ENCODE data around the gene APOBEC3G.
"Not testable (repeated sequence)": the region's sequence is repeated elsewhere in the genome, so short reads cannot be mapped to it uniquely, and the experiment has no call there.

APOBEC3G gene

DNA sequence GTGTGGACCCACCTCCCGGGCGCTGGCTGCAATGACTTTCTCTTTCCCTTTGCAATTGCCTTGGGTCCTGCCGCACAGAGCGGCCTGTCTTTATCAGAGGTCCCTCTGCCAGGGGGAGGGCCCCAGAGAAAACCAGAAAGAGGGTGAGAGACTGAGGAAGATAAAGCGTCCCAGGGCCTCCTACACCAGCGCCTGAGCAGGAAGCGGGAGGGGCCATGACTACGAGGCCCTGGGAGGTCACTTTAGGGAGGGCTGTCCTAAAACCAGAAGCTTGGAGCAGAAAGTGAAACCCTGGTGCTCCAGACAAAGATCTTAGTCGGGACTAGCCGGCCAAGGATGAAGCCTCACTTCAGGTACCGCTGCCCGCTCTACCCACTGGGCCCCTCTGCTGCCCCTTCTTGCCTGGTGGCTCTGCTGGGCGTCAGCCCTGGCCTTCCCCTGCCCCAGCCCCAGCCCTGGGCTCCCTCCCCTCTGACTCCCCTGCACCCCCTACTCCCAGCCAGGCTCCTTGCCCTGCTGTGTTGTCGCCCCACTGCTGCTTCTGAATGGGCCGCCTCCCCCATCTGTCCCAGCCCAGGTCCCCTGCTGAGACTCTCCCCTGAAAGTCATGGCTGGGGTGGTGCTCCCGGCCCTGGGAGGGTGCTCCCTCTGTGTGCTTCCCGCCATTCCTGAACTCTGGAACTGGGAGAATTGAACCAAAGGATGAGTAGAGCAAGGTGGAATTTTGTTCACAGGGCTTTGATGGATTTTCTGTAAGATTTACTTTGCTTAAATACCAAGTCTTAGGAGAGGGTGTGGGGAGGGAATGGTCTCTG, at the start of gene APOBEC3G:
Gene APOBEC3G (plus strand): TSS at position 250 of the 815 bp plus-strand sequence. CDS start 87 bp downstream, at position 337.
- DNase-seq (ENCODE audit: low read depth): not testable (repeated sequence)

DNA sequence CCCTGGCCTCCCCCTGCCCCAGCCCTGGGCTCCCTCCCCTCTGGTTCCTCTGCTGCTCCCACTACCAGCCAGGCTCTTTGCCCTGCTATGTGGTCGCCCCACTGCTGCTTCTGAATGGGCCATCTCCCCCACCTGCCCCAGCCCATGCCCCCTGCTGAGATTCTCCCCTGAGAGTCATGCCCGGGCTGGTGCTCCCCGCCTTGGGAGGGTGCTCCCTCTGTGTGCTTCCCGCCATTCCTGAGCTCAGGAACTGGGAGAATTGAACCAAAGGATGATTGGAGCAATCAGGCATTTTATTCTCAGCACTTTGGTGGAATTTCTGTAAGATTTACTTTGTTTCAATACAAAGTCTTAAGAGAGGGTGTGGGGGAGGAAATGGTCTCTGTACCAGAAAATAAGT, 49.4 kb upstream of the APOBEC3G start:
- DNase-seq (ENCODE audit: low read depth): no peak

DNA sequence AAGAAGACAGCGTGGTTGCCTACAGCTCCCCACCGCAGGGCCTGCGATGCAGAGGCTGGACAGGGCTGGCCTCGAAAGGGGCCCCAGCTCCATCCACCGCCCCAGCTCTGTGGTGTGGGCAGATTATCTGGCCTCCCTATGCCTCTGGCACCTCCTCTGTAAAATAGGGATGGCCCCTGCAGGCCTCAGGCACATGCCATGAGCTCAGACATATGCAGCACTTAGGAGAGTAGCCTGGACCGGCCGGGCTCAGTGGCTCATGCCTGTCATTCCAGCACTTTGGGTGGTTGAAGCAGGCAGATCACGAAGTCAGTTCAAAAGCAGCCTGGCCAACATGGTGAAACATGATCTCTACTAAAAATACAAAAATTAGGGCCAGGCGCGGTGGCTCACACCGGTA, 48.8 kb upstream of the APOBEC3G start:
- no peak for DNase-seq (ENCODE audit: low read depth)

DNA sequence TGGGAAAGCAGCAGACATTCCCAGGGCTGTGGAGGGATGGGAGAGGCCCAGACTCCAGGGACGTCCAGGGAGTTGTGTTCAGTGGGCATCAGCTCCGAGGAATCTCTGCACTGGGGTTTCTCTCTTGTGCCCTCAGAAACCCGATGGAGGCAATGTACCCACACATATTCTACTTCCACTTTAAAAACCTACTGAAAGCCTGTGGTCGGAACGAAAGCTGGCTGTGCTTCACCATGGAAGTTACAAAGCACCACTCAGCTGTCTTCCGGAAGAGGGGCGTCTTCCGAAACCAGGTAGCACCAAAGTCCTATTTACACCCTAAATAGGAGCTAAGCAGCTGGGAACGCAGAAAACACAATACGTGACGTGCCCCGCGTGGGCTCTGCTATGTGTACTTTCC, 47.8 kb upstream of the APOBEC3G start:
- DNase-seq (ENCODE audit: low read depth): no peak

DNA sequence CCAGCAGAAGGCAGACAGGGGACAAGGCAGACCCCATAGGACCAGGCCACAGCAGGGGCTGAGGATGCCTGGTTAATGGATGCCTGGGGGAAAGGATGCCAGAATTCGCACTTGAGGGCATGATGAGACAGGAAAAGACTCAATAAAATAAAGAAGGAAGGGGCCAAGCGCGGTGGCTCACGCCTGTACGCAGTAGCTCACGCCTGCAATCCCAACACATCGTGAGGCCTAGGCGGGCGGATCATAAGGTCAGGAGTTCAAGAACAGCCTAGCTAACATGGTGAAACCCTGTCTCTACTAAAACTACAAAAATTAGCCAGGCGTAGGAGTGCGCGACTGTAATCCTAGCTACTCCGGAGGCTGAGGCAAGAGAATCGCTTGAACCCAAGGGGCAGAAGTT, 46.4 kb upstream of the APOBEC3G start:
- no peak for DNase-seq (ENCODE audit: low read depth)

- not testable (repeated sequence) for DNase-seq (ENCODE audit: low read depth)
Measured at GRCh38 chr22:39031434-39032295, 45.4 kb upstream of the APOBEC3G start.

DNA sequence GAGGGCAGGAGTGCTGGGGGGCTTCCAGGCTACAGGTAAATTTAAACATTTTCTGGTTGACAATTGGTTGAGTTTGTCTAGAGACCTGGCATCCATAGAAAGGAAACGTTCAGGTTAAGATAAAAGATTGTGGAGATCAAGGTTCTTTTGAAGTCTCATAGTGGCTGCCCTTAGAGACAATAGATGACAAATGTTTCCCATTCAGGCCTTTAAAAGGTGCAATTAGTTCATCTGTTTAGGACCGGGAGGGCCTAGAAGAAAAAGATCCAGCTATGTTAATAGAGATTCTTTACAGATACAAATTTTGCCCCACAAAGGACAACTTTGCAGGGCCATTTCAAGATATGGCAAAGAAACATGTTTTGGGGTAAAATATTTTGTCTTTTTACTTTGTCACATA, 40.0 kb upstream of the APOBEC3G start:
- not testable (repeated sequence) for DNase-seq (ENCODE audit: low read depth)

DNA sequence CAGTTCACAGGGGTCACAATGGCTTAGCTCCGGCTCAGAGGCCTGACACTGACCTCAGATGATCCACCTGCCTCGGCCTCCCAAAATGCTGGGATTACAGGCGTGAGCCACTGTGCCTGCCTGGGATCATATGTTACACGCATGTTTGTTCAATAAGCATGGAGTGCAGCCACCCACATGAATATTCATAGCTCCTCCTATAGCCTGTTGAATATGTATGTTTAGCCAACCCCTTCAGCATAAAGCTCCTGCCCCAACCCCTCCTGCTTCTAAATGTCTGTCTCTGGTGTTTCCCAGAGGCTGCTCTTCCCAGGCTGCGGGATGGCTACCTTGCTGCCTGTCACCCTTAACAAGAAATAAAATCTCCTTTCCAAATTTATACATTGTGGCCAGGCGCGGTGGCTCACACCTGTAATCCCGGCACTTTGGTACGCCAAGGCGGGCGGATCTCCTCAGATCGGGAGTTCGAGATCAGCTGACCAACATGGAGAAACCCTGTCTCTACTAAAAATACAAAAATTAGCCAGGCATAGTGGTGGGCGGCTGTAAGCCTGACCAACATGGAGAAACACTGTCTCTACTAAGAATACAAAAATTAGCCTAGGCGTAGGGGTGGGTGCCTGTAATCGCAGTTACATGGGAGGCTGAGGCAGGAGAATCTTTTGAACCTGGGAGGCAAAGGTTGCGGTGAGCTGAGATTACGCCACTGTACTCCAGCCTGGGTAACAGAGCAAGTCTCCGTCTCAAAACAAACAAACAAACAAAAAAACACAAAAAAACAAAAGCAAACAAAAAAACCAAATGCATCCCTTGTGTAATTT, 37.6 kb upstream of the APOBEC3G start:
- no peak for DNase-seq (ENCODE audit: low read depth)

GRCh38 chr22:39040155-39040537, 36.9 kb upstream of the APOBEC3G start:
- DNase-seq (ENCODE audit: low read depth): not testable (repeated sequence)

- DNase-seq (ENCODE audit: low read depth): peak; percentile 49
Measured at GRCh38 chr22:39040538-39041296, 36.4 kb upstream of the APOBEC3G start, which contains the start of gene APOBEC3F. TSS of gene APOBEC3F (plus strand) at chr22:39040864. CDS start at chr22:39040961, 97 bp downstream.

GRCh38 chr22:39041908-39042307, 35.2 kb upstream of the APOBEC3G start:
- DNase-seq (ENCODE audit: low read depth): no peak

- DNase-seq (ENCODE audit: low read depth): not testable (repeated sequence)
Measured at GRCh38 chr22:39043063-39043462, 34.0 kb upstream of the APOBEC3G start.

DNA sequence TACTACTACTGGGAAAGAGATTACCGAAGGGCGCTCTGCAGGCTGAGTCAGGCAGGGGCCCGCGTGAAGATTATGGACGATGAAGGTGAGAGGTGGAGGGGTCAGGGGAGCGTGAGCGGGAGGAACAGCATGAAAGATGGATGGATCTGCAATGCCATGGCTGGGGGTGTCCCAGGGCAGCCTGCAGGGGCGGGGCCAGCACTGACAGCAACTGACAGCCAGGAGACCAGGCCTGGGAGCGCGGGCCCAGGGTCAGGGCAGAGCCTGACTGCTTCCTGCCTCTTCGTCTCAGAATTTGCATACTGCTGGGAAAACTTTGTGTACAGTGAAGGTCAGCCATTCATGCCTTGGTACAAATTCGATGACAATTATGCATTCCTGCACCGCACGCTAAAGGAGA, 31.9 kb upstream of the APOBEC3G start:
- not testable (repeated sequence) for DNase-seq (ENCODE audit: low read depth)

DNA sequence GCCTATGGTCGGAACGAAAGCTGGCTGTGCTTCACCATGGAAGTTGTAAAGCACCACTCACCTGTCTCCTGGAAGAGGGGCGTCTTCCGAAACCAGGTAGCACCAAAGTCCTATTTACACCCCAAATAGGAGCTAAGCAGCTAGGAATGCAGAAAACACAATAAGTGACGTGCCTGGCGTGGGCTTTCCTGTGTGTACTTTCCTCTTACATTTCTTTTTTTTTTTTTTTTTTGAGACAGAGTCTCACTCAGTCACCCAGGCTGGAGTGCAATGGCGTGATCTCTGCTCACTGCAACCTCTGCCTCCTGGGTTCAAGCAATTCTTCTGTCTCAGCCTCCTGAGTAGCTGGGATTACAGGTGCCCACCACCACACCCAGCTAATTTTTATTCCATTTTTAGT, 27.6 kb upstream of the APOBEC3G start:
- not testable (repeated sequence) for DNase-seq (ENCODE audit: low read depth)

- not testable (repeated sequence) for DNase-seq (ENCODE audit: low read depth)
Measured at GRCh38 chr22:39051844-39052495, 25.1 kb upstream of the APOBEC3G start.

DNA sequence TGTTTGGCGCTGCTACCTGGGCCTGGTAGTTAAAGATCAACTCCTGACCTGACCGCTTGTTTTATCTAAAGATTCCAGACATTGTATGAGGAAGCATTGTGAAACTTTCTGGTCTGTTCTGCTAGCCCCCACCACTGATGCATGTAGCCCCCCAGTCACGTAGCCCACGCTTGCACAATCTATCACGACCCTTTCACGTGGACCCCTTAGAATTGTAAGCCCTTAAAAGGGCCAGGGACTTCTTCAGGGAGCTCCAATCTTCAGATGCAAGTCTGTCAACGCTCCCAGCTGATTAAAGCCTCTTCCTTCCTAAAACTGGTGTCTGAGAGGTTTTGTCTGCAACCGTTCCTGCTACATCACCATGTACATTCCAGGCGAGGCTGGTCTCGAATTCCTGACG, 21.4 kb upstream of the APOBEC3G start:
- DNase-seq (ENCODE audit: low read depth): no peak

DNA sequence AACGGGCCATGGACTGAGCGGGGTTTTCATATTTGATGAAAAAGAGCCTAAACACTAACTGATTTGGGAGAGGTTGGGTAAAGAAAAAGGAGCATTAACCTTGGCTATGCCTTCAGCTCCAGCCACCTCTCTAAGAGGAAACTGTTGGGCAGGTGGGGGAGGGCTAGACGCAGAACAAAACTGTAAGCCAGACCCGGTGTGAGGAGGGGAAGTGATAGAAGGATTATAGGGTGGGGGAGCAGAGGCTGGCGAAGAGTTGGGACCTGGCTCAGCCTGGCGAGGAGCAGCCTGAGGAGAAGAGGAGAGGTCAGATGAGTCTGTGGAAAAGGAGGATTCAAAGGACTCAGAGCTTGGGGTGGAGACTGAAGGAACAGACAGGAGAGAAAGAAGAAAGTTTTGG, 15.8 kb upstream of the APOBEC3G start:
- not testable (repeated sequence) for DNase-seq (ENCODE audit: low read depth)

DNA sequence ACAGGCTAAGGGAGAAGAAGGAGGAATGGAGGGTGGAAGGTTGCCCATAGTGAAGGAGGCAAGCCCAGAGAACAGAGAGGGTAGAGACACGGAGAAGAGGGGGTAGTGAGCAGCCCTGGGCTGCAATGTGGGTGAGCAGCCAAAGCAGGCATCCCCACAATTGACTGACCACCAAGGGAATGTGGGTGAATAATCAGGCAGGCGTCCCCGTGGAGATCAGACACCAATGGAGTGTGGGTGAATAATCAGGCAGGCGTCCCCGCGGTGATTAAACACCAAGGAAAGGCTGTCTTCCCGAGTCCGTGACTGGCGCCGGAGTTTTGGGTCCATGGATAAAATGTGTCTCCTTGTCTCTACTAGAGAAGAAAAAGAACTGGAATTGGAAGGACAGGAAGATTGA, 15.1 kb upstream of the APOBEC3G start:
- not testable (repeated sequence) for DNase-seq (ENCODE audit: low read depth)

DNA sequence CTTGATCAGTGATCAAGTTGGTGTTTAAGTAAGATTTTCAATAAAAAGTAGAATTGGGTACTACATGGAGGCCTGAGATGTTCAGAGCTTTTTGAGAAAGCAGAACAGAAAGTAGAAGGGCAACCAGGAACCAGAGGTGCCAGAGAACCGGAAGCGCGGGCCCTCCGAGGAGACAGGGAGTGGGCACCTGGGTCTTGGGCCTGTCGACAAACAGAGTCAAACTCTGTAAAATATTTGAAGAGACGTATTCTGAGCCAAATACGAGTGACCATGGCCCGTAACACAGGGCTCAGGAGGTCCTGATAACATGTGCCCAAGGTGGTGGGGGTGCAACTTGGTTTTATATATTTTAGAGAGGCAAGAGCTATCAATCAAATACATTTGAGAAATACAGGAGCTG, 13.2 kb upstream of the APOBEC3G start:
- DNase-seq (ENCODE audit: low read depth): not testable (repeated sequence)

- not testable (repeated sequence) for DNase-seq (ENCODE audit: low read depth)
Measured at GRCh38 chr22:39066442-39067276, 10.4 kb upstream of the APOBEC3G start.
